KBM-7 (cell line): ENCODE data around the gene DHFR2.

Experiments
- DNase-seq: peaks from one replicate; pipeline ENCODE4 v3.0.0-alpha.2; 2015
- in situ Hi-C: fragments of 300-500 bp; cut with MboI; formaldehyde crosslinking; loops from 2 replicates; pipeline ENCODE4 v1.14.3; 2020; ENCODE audit warnings: low sequenced_read_pairs, low pct_unique_long_range_greater_than_20kb, mixed read lengths

Gene DHFR2

DNA sequence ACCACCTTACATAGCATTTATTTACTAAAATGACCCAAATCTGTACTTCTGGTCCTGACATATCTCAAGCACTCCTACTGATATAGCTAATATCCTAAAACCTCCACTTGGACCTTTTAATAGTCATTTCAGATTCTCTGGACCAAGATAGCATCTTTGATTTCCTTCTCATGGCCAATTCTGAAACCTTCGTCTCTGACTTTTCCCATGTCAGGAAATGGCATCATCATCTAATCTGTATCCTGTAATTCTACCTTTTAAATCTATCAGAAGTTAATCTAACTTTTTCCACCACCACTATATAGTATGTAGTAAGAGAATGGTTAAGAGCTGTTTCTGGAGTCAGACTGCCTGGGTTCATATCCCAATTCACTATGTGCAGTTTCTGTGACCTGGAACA, 50.5 kb downstream of the DHFR2 start:
- in situ Hi-C loops: no loop called here
- no peak for DNase-seq

DNA sequence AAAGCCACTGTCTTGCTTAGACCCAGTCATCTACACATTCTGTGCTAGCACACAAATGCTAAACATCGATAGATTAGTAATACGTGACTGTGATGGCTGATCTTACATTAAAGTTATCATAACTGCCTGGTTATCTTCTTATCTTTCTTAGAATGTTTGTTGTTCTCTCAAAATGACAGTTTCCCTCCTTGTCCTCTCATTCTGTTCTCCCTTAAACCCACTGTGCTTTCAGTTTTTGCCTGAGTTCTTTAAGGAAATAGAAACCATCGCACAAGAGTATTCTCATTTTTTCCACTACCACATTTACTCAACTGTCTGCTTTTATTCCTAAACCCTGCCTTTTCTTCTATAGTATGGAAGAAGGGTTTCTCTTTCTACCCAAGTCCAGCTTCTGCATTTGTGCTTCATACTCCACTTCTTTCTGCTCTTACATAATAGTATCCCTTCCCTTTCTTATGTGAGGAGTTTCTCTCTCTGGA, 51.4 kb downstream of the DHFR2 start:
- no peak for DNase-seq

DNA sequence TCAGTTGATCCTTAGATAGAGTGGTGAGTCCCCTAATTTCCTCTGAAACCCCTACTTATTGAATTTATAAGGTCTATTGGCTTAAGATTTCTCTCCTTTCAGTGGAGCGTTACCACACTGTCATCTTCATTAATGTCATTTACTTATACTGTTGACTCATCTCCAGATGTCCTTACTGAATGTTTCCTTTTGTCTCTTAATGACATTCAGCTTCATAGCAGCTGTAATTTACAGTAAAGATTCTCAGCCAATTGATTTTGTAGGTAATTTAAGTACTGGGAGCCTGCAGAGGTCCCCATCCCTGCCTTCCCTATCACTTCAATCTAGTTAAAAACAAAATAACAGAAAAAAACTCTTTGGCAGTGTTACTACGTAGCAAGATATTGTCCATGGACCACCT, 53.1 kb downstream of the DHFR2 start:
- in situ Hi-C loops: no loop called here
- DNase-seq: no peak

More for the DNA sequence above, 51.4 kb downstream of the DHFR2 start:
- in situ Hi-C loops: no loop called here

DNA sequence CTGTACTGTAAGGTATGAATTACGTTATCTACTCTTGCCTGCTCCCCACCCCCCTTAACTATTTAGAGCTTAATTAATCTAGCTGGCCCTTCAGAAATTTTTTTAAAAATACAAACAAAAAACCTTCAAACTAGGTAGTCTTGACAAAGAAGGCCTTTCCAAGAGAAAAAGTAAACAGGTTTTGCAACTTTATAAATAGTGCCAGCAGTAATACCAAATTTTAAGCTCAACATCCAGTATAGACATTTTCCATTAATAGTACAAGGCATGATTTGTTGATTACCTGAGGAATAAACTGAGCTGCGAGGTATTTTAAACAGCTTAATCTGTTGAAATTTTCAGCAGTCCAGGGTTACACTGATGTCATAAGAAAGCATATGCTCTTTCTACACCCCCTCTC, 54.5 kb downstream of the DHFR2 start:
- no peak for DNase-seq
- in situ Hi-C loops: no loop called here
